Colonic mucosa (tissue), 4 donors: ENCODE data around the gene LHX3. TPM values are rescaled to one million over a fixed set of nuclear protein-coding genes. Genes with fewer than 3 reads are reported as not detected.

Experiments
- DNase-seq: peaks from one replicate; pipeline ENCODE4 v3.0.0-alpha.2; 2020
- H3K27ac ChIP-seq: fragments of 200-600 bp; one replicate; pipeline ENCODE4 v1.8.0; 2021
- H3K27me3 ChIP-seq: fragments of 200-600 bp; one replicate; pipeline ENCODE4 v1.8.0; 2021
- H3K36me3 ChIP-seq: fragments of 200-600 bp; one replicate; pipeline ENCODE4 v1.8.0; 2021
- H3K4me1 ChIP-seq: fragments of 200-600 bp; one replicate; pipeline ENCODE4 v1.8.0; 2021; ENCODE audit warnings: mild to moderate bottlenecking
- H3K4me3 ChIP-seq: fragments of 200-600 bp; one replicate; pipeline ENCODE4 v1.8.0; 2021
- H3K9ac ChIP-seq, 2 donors: one replicate each; pipeline ENCODE4 v1.7.0; 2013; ENCODE audit warnings: control low read depth in 2 of 2, low read depth in 2 of 2, low read length in 2 of 2
- H3K9me3 ChIP-seq: fragments of 200-600 bp; one replicate; pipeline ENCODE4 v1.8.0; 2021
- CTCF ChIP-seq: fragments of 200-600 bp; IDR thresholded peaks from one replicate; pipeline ENCODE4 v1.8.0; 2022; ENCODE audit warnings: antibody characterized with exemption, mild to moderate bottlenecking
- intact Hi-C: fragments of 100-400 bp; cut with DNase I; formaldehyde crosslinking; loops from one replicate; pipeline ENCODE4 v1.14.1; 2022
- total RNA-seq, 2 donors: library from RNA; stranded (reverse); fragmentation: NEBNext Ultra II Directional in 1 of 2; extraction: Animal tissue kit (Norgen Biotek cat#: 25700) in 1 of 2; gene quantifications; one replicate each; pipeline ENCODE4 v1.2.1, GENCODE V29; 2021
- donor health status: healthy.
- donor health status: DM: no; HTN: no; CAD: no.
- donor health status: DM: no; HTN: no; CAD: no.

The LHX3 gene
- total RNA-seq, 2 donors from 2014 or later = not detected

- intact Hi-C loops = no loop called here
- no peaks in the 10 kb centered on the region for H3K36me3 ChIP-seq
- no peaks in the 10 kb centered on the region for H3K4me1 ChIP-seq
- H3K27ac ChIP-seq = no peak overlapping the region
- no peak overlapping the region for H3K9ac ChIP-seq
- H3K27me3 ChIP-seq = no peaks in the 10 kb centered on the region
- no peak for TF ChIP-seq CTCF
- no peaks in the 10 kb centered on the region for H3K9me3 ChIP-seq
- DNase-seq = no peak
- no peak overlapping the region for H3K4me3 ChIP-seq
These were observed 21.9 kb upstream of the LHX3 start for GRCh38 chr9:136226680-136227407.

- intact Hi-C loops = no loop called here
- Histone ChIP-seq H3K4me1 (no peaks in the 10 kb centered on the region), H3K27me3 (no peaks in the 10 kb centered on the region), H3K4me3 (no peak overlapping the region), H3K9me3 (no peaks in the 10 kb centered on the region), H3K36me3 (no peaks in the 10 kb centered on the region), H3K9ac (no peak overlapping the region), H3K27ac (no peak overlapping the region)
- DNase-seq = peak; percentile 68
- TF ChIP-seq CTCF = peak; percentile 81
These were observed 21.1 kb upstream of the LHX3 start for GRCh38 chr9:136225748-136226679.

- H3K4me3 ChIP-seq = no peak overlapping the region
- no peaks in the 10 kb centered on the region for H3K4me1 ChIP-seq
- TF ChIP-seq CTCF = no peak
- no peak overlapping the region for H3K27ac ChIP-seq
- intact Hi-C loops = no loop called here
- DNase-seq = no peak
- H3K36me3 ChIP-seq = no peaks in the 10 kb centered on the region
- no peak overlapping the region for H3K9ac ChIP-seq
- H3K27me3 ChIP-seq = no peaks in the 10 kb centered on the region
- no peaks in the 10 kb centered on the region for H3K9me3 ChIP-seq
These were observed 20.4 kb upstream of the LHX3 start for GRCh38 chr9:136225366-136225747.

- H3K4me3 ChIP-seq = no peak overlapping the region
- no peak overlapping the region for H3K27ac ChIP-seq
- no peaks in the 10 kb centered on the region for H3K27me3 ChIP-seq
- no peaks in the 10 kb centered on the region for H3K36me3 ChIP-seq
- H3K9me3 ChIP-seq = no peaks in the 10 kb centered on the region
- intact Hi-C loops = no loop called here
- no peaks in the 10 kb centered on the region for H3K4me1 ChIP-seq
- no peak for DNase-seq
- no peak overlapping the region for H3K9ac ChIP-seq
- no peak for TF ChIP-seq CTCF
These were observed 19.1 kb upstream of the LHX3 start for GRCh38 chr9:136223871-136224640.

GRCh38 chr9:136222906-136223285, 18.0 kb upstream of the LHX3 start:
- Histone ChIP-seq H3K27me3 (no peaks in the 10 kb centered on the region), H3K27ac (no peak overlapping the region), H3K9me3 (no peaks in the 10 kb centered on the region), H3K36me3 (no peaks in the 10 kb centered on the region), H3K4me3 (no peak overlapping the region), H3K4me1 (no peaks in the 10 kb centered on the region), H3K9ac (no peak overlapping the region)
- no peak for TF ChIP-seq CTCF
- intact Hi-C loops = no loop called here
- DNase-seq = no peak
